Esophagus squamous epithelium (tissue), 4 donors: ENCODE results near the gene C19orf44.

Experiments
- POLR2A ChIP-seq, 4 donors: fragments of 450-650 bp; IDR thresholded peaks; one replicate each; pipeline ENCODE4 v1.6.1; 2017; ENCODE audit warnings: antibody characterized with exemption in 4 of 4, mild to moderate bottlenecking in 4 of 4, moderate library complexity in 3 of 4
- TF ChIP-seq, protein P1 (sequence below), 6 experiments: fragments of 450-650 bp in 4 of 6; fragments of 200-600 bp in 2 of 6; sonication (generic) in 2 of 6; IDR thresholded peaks; one replicate each; pipeline ENCODE4 v1.5.1; 2016 to 2019; ENCODE audit warnings: antibody characterized with exemption in 6 of 6, mild to moderate bottlenecking in 4 of 6, moderate library complexity in 4 of 6

DNA sequence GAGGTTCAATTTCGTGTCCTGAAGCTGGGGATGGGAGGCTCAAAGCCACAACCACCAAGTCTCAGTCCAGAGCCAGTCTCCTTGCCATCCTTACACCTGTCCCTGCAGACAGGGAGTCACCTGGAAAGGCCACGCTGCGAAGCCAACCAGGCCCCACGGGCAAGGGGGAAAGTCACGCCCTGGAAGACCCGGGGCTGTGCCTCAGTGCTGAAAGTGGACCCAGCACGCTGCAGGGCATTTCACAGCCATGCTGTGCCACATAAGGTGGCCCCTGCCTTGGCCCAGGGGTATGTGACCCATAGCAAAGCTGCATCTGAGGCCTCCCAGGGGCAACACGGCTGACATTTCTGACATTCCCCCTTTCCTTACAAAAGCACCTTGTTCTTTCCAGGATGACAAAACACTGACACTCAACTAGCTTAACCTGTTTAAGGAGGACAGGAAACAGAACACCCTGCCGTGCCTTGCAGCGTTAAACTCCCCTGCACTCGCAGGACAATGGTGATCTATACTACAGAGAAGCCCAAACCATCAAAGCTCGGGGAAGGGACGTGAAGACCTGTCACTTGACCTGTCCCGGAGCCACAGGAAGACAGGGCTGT lies 31.2 kb downstream of the C19orf44 start:
- TF ChIP-seq, protein P1, sequence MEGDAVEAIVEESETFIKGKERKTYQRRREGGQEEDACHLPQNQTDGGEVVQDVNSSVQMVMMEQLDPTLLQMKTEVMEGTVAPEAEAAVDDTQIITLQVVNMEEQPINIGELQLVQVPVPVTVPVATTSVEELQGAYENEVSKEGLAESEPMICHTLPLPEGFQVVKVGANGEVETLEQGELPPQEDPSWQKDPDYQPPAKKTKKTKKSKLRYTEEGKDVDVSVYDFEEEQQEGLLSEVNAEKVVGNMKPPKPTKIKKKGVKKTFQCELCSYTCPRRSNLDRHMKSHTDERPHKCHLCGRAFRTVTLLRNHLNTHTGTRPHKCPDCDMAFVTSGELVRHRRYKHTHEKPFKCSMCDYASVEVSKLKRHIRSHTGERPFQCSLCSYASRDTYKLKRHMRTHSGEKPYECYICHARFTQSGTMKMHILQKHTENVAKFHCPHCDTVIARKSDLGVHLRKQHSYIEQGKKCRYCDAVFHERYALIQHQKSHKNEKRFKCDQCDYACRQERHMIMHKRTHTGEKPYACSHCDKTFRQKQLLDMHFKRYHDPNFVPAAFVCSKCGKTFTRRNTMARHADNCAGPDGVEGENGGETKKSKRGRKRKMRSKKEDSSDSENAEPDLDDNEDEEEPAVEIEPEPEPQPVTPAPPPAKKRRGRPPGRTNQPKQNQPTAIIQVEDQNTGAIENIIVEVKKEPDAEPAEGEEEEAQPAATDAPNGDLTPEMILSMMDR (IDR thresholded peaks at IDR 0.05) = no peak
- no peak for TF ChIP-seq POLR2A (IDR thresholded peaks at IDR 0.05)
